HCEC 1CT (cell line): ENCODE measurements around the gene SCAMP1.

Experiments used
- DNase-seq: peaks from one replicate; pipeline ENCODE4 v3.0.0-alpha.2; 2017

Gene SCAMP1

DNA sequence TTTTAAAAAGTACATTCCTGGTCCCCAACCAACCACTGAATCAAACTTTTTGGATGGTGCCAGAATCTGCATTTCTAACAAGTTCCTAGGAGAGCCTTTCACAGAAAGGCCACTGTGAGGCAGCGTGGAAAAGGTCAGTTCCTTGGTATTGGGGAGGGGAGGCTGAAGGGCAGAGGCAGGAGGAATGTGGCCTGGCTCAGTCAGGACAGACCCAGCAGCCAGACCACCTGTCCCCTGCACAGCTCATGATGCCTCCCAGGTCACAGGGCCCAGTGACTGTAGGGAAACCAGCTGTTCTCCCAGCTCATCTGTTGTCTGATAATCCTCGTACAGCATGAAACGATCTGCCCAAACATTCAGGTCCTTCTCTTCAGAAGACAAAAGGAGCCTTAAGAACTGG lies 155.3 kb downstream of the SCAMP1 start:
- no peak for DNase-seq

DNA sequence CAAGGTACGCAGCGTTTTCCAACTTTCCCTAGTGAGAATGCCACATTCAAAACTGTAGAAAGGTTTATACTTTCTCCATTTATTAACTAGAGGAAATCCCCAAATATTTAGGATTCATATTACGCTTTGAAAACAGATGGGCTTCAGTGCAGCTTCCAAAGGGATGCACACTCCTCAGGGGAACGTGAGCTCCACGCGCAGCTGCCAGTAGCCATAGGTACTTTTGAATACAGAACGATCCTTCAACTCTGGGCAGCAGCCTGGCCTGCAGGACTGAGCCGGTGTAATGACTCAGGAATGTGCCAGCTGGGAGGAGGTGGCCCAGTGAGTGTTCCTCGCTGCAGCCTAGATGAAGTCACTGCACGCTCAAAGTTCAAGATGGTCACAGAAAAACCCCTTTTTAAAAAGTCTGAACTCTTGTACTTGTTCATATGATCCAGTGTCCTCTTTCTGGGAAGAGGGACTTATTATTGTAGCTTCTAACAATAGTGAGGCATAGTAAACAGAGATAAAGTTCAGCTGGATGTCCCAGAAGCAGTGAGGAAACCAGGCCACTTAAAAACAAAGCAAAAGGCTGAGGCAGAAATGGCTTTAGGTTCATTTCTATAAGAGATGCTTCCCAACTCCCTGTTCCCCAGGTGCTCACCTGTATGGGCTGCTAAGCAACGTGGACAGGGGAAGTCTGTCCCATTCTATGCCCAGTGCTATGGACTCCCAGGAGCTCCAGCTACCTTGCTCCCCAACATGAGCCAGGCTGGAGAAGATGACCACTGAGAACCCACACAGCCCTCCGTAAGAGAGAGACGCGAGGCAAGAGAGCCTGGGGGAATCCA lies 158.2 kb downstream of the SCAMP1 start:
- peak; percentile 80 for DNase-seq

DNA sequence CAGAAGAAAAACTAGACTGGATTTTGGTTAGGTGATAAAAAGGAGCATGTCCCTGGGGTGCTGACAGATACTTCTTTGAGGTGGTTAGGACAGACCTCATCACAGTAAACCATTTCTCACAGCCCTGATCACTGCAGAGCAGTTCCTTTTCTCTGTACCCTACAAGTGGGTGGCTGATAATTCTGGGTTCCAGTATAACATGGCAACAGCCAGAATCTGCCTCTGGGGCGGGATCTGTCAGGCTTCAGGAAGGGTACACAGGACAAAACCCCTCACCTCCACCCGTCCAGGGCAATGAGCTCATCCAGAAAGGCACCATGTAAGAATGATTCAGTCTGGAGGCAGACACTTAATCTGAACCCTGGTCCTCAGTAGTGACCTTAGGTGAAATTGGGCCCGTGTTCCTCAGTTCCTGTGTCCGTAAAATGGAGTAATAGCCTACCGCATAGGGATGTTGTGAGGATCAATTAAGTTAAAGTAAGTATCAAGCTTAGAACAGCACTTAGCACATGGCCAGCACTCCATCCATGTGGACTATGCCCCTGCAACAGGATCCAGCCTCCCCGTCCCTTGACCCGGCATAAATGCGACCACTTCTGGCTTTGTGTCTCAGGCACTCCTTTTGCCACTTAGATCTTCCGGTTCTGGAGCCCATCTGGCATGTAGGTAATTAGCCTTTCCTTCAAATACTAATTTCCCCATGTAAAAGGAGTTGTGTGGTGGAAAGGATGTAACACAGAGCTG lies 159.0 kb downstream of the SCAMP1 start:
- DNase-seq: no peak

DNA sequence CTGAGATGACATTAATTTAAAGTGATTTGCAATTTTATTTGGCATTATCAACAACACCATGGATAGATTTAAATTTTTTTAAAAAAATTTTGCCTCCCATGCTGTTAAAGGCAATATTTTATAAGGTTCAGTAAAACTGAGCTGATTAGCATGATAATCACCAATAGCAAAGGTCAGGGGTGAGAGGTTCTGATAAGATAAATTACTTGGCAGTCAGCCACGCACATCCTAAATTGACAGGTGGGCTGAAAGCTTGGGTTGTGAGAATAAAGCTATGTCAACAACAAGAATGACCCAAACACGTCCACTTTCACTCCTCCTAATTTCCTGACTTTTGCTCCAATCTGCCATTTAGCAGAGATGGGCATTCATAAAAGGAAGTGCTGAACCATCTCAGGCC lies 161.0 kb downstream of the SCAMP1 start:
- DNase-seq: no peak

DNA sequence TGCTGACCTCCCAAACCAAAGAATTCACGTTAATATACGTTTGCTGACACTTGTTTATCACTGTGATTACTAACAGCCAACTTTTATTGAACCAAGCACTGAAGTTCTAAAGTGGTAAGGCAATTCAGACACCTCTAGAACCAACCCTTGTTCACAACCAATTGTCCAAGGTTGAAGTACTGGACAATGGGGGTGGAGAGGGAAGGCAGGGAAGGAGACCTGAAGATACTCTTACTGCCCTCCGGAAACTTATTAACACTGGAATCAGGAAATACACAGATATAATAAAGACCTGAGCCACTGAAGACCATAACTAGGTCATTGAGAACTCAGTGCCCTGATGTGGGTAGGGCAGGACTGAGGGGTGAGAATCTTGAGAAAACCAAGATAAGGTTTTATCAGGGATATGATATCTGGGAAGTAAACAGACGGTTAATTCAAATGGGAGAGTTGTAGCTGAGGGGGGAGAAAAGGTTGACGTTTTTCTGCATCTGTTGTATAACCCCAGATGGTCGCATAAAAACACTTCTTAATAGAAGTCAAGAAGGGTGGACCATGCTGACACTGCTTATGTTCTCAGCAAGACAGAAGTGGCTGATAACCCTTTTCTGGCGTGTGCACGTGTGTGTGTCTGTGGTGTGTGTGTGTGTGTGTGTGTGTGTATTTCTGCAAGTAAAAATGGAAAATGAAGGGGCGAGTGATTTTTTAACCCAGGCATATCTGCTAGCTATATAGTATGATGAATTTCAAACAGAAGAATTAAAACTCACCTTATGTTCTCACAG lies 162.3 kb downstream of the SCAMP1 start:
- DNase-seq: no peak

DNA sequence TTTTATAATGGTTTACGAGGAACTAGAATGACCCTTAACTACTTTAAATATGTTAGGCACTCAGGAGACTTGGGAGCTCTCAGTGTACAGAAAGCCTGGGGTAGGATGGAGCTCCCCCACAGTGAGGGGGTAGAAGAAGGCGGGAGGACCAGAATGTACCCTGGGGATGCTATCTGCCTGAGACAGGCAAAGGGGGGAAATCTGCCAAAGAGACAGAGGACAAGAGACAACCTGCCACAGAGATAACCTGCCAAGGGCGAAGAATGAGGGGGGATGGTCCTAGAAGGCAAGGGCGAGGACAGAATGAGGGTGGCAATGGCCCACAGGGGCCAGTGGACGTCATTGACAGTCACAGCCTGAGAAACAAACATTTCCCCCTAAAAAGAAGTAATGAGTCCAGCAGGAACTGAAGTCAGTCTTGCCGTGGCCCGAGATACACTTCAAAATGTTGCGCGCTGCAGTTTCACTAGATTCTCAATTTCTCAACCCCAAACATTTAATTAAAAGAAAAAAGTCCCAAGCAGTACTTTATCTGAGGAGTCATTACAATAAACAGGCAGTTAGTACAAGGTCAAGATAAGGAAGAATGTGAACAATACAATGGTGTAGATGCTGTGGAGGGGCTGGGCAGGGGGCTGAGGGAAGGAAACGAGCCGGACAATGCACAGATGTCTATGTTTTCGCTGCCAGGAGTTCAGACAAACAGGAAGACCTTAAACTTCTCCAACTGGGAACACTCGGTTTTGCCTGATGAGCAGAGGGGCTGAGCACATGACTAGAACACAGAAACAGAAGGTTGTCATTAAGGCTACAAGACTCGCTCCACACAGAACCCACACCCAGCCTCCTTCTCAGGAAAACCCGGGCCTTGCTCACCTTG lies 163.1 kb downstream of the SCAMP1 start:
- DNase-seq: no peak

DNA sequence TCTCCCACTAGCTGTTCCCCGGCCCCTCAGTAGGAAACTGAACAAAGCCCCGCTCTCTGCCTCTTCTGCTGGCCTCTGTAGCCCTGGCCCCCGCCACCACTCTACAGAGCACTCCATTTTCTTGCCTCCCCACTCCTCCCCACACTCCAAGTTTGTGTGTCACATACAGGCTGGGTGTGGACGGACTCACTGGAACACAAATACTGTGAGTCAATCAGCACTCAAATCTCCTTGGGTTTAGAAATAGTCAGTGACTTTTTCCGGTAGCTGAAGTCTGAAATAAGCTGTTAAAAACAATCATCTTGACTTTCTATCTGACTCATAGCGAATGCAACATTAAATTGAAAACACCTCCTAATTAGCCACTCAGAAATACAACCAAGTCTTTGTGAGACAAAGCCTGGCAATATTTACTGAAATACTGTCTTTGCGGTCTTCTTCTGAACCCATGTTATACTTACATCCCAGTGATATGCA lies 165.7 kb downstream of the SCAMP1 start:
- peak; percentile 87 for DNase-seq

DNA sequence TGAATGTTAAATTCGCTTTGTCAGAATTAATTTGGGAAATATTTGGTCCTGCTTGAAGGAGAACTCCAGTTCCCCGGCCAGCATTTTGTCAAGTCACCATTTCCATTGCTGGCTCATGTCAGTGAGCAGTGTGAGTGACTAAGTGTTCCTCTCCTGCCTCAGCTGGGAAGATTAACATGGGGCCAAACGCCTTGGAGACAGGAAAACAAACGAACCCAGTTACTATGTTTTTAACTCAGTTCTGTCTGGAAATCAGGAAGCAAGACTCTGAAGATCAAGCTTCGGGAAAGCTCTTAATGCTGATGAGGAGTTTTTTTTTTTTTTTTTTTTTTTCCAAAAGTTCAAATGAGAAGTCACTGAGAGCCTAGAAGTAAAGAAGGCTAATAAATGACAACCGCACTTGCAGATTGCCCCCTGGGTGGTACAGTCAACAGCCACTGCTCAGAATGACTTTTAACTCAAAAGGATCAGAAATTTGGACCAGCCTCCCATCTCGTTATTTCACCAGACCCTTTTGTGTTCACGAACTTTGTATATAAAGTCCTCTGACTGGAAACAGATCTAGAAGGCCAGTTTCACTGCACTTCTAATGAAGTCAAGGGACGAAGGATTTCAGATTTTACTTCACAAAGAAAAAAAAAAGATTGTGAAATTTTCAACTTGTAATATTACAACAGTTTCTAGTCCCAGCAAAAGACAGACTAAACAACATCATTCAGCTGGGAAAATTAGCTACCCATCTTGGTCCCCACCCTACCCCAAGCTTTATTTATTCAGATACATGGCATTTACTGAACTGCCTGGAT lies 166.8 kb downstream of the SCAMP1 start:
- peak; percentile 95 for DNase-seq

DNA sequence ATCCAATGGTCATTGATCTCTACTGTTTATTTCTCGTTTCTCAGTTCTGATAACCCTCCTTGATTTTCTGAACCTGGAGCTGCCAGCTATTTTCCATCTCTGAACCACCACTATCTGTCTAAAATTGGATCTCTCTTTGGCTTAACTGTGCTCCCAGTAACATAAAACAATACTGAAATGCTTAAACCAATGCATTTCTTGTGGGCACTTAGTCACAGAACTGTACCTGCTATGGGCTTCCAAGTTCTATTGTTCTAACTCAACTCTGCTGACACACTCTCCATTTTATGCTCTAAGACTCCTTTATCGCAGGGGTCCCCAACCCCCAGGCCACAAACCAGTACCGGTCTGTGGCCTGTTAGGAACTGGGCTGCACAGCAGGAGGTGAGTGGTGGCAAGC lies 167.5 kb downstream of the SCAMP1 start:
- no peak for DNase-seq
